KOPT-K1 (cell line): Measurements from ENCODE around the gene ERO1B.
"Not testable (repeated sequence)": the region's sequence is repeated elsewhere in the genome, so short reads cannot be mapped to it uniquely, and the experiment has no call there.

ENCODE experiments used
- H3K27ac ChIP-seq: fragments of 200-600 bp; sonication (generic); 2 replicates; pipeline ENCODE4 v1.5.1; 2016; ENCODE audit warnings: antibody characterized with exemption, mild to moderate bottlenecking, low read depth, low read length; ENCODE audit not compliant: poor library complexity, severe bottlenecking
- H3K36me3 ChIP-seq: fragments of 200-600 bp; sonication (generic); 2 replicates; pipeline ENCODE4 v1.5.1; 2017; ENCODE audit warnings: antibody characterized with exemption, mild to moderate bottlenecking, low read length, moderate library complexity; ENCODE audit not compliant: insufficient read depth
- H3K9me3 ChIP-seq: fragments of 200-600 bp; sonication (generic); 2 replicates; pipeline ENCODE4 v1.5.1; 2017; ENCODE audit warnings: antibody characterized with exemption, low read length, mild to moderate bottlenecking; ENCODE audit not compliant: insufficient read depth, poor library complexity, severe bottlenecking

Gene ERO1B, protein sequence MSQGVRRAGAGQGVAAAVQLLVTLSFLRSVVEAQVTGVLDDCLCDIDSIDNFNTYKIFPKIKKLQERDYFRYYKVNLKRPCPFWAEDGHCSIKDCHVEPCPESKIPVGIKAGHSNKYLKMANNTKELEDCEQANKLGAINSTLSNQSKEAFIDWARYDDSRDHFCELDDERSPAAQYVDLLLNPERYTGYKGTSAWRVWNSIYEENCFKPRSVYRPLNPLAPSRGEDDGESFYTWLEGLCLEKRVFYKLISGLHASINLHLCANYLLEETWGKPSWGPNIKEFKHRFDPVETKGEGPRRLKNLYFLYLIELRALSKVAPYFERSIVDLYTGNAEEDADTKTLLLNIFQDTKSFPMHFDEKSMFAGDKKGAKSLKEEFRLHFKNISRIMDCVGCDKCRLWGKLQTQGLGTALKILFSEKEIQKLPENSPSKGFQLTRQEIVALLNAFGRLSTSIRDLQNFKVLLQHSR

DNA sequence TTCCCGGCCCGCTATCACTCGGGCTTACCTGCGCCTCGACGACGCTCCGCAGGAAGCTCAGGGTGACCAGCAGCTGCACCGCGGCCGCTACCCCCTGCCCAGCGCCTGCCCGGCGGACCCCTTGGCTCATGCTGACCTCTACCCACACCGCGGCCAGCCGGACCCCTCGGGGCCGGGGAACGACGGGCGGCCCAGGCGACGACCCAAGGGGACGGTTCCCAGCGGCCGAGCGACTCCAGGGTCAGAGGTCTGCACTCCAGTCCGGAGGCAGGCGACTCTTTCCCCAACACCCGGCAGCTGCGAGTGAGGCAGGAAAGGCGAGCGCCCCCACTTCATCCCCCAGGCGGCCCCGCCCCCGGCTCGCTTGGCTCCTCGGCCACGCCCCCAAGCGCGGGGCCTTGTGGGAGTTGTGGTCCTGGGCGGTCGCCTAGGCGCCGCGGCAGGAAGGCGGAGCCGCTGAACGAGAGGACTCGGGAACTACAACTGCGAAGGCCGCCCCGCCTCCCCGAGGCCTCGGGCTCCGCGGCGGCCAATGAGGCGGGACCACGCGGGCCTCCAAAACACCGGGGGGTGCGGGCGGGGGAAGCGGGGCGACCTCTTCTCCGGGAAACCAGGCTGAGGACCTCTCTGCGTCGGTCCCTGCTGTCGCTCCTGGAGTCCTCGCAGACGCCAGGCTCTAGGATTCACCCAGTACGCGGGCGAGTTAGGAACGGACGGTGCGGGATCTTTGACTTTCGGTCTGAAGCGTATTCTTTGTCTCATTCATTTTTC lies at the start of gene ERO1B:
Gene ERO1B (minus strand): TSS at position 305 of the 771 bp plus-strand sequence. CDS start 175 bp downstream, at position 130.
- Histone ChIP-seq H3K9me3 (no peaks in the 10 kb centered on the region), H3K27ac (peak within 1 kb of the TSS; percentile 45), H3K36me3 (no peaks in the 10 kb centered on the region)

DNA sequence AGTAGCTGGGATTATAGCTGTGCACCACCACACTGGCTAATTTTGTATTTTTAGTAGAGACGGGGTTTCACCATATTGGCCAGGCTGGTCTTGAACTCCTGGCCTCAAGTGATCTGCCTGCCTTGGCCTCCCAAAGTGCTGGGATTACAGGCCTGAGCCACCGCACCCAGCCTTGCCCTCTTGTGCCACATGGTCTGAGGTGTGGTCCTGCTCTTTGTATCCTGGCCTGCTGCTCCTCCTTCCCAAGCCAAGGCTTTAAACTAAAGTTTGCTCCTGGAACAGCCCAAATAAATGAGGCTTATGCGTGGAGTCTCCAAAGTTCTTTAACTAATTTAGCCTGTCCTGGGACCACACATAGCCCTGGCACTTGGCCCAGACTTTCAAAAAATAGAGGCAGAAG lies 49.7 kb upstream of the ERO1B start:
- not testable (repeated sequence) for H3K9me3 ChIP-seq, H3K36me3 ChIP-seq, H3K27ac ChIP-seq

DNA sequence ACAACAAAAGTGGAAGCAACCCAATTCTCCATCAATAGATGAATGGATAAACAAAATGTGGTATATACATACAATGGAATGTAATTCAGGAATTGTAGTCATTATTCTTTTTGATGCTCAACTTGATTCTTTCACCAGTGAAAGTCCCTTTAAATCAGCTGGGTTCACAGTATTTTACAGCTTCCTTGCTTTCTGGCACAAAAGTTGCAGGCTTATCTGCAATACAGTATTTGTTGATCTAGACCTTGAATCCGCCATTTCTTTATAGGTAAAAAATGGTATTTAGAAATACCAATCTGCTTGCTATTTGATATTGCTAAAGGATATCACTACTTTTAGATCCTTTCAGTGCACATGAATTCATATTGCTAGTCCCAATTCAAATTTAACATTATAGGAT lies 44.7 kb upstream of the ERO1B start:
- Histone ChIP-seq H3K9me3 (peaks cover 14% of the 10 kb centered on the region), H3K27ac (no peak overlapping the region)

DNA sequence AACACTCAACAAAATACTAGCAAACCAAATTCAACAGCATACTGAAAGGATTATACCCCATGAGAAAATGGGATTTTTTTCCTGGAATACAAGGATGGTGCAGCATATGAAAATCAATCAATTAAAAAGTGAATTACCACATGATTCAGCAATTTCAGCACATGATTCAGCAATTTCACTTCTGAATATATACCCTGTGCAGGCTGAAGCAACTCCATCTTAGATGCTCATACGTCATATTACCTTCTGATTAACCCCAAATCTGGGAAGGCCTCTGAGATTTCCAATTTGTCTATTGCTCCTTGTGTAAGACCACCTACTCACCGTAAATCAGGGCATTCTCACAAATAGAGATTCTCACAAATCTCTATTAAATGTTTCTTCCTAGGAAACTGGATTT lies 43.8 kb upstream of the ERO1B start:
- no peaks in the 10 kb centered on the region for H3K36me3 ChIP-seq
- no peak overlapping the region for H3K27ac ChIP-seq
- H3K9me3 ChIP-seq = peaks cover 18% of the 10 kb centered on the region

More for the DNA sequence above, 44.7 kb upstream of the ERO1B start:
- H3K36me3 ChIP-seq = no peaks in the 10 kb centered on the region

DNA sequence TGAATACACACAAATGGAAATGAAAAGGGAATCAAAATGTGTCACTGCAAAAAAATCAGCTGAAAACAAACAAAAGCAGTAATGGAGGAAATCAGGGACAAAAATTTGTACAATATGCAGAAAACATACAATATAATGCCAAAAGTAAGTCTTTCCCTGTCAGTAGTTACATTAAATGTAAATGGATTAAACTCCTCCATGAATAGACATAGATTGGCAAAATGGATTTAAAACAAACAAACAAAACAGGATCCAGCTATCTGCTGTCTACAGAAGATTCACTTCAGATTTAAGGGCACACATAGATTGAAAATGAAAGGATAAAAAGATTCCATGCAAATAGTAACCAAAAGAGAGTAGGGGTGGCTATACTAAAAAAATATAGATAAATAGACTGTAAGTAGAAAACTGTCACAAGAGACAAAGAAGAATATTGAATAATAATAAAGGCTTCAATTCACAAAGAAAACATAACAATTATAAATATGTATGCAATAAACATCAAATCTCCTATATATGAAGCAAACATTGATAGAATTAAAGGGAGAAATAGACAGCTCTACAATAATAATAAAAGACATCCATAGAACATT lies 42.2 kb upstream of the ERO1B start:
- H3K9me3 ChIP-seq = peaks cover 18% of the 10 kb centered on the region
- no peaks in the 10 kb centered on the region for H3K36me3 ChIP-seq
- no peak overlapping the region for H3K27ac ChIP-seq

DNA sequence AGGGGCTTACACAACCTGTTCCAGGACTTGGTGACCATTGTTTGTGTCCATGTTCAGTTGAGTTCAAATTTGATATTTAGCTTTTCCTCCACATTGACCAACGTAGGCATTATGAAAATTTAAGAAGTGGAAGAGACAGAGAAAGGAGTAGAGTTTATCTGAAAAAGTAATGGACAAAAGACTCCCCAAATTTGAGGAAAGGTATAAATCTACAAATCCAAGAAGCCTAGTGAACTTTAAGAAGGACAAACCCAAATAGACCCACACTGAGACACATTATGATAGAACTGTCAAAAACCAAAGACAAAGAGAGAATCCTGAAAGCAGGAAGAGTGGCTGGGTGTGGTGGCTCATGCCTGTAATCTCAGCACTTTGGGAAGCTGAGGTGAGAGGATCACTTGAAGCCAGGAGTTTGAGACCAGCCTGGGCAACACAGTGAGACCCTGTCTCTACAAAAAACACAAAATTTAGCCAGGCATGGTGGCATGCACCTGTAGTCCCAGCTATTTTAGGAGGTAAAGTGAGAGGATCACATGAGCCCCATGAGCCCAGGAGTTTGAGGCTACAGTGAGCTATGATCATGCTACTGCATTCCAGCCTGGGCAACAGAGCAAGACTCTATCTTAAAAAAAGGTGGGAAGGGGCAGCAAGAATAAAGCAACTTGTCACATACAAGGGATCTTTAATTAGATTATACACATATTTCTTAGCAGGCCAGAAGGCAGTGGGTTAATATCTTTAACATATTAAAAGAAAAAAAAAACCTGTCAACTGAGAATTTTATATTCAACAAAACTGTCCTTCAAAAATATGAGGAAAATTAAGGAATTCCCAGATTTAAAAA lies 41.0 kb upstream of the ERO1B start:
- H3K27ac ChIP-seq = no peak overlapping the region
- H3K9me3 ChIP-seq = peaks cover 18% of the 10 kb centered on the region
- no peaks in the 10 kb centered on the region for H3K36me3 ChIP-seq

DNA sequence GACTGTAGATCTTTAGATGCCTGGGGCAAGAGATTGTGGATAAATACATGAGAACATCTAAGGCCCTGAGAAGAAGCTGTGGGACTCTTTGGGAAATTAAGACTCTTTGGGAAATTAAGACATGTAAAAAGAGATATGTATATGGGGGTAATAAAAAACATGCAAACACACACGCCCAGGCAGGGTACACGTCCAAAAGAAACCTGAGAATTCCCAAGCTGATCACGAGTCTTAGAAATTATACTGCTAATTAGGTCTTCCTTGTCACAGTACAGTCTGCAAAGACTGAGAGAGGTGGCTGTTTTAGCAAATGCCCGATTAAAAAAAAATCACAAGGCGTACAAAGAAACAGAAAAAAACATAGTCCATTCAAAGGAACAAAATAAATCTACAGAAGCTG lies 39.3 kb upstream of the ERO1B start:
- peaks cover 18% of the 10 kb centered on the region for H3K9me3 ChIP-seq
- H3K27ac ChIP-seq = no peak overlapping the region
- H3K36me3 ChIP-seq = no peaks in the 10 kb centered on the region

DNA sequence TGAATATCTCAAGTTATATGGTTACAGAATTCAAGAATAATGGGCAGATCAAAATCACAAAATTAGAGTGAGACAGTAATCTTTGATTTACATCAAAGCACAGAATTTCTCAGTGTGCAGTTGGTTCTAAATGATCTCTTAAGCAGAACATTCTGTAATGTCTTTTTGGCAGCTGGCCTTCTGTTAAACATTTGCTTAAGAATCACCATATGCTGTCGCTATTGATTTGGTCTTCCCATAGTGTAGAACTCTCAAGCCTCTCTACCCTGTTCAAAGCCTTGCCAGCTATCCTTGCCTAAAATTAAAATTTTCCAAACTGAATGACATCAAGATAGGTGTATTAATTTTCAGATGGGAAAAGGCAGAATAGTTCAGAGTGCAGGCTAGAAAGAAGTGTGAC lies 38.9 kb upstream of the ERO1B start:
- Histone ChIP-seq H3K27ac (no peak overlapping the region), H3K36me3 (no peaks in the 10 kb centered on the region), H3K9me3 (peaks cover 18% of the 10 kb centered on the region)

DNA sequence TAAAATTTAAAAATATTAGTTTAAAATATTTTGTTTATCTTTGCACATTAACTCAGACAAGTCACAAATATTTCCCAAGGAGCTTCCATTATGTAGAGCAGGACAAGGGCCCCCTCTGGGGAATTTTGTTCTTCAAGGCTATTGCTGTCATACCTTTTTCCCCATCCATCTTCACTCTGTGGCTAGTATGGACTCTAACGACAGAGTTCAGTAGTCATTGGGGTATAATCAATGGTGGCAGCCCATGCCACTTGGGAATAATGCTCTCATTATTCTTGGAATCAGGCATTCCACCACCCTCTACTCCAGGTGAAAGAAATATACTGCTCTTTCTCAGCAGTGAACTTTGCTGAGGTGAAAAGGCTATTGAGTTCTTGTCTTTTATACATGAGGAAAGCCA lies 38.5 kb upstream of the ERO1B start:
- H3K9me3 ChIP-seq = peaks cover 18% of the 10 kb centered on the region
- no peaks in the 10 kb centered on the region for H3K36me3 ChIP-seq
- no peak overlapping the region for H3K27ac ChIP-seq

DNA sequence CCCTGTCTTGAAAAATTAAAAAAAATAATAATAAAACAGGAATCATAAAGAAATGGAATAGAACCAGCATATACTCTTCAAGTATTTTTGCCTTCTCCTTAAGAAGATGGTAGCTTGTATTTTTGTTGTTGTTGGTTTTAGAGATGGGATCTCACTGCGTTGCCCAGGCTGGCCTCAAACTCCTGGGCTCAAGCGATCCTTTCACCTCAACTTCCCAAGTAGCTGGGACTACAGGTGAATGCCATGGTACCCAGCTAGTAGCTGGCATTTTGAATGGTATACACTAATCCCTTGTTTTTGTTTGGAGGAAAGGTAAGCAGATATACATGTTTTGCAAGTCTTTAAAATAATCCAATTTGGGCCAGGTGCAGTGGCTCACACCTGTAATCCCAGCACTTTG lies 34.7 kb upstream of the ERO1B start:
- H3K9me3 ChIP-seq = peaks cover 4% of the 10 kb centered on the region
- no peaks in the 10 kb centered on the region for H3K36me3 ChIP-seq
- H3K27ac ChIP-seq = no peak overlapping the region

DNA sequence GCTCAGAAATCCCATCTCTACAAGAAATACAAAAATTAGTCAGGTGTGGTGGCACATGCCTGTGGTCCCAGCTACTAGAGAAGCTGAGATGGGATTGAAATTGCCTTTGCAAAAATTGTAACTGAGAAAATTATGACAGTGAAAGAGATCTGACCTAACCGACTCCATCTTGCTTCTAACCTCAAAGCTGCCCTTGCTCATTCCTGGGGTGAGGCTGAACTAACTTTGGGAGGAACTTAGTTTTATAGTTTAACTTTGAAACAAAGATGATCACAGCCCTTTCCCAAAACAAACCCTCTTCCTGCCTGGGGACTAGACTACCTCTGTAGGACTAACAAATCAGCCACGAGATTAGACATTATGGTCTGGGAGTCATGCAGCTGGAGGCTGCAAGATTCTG lies 33.8 kb upstream of the ERO1B start:
- H3K36me3 ChIP-seq = no peaks in the 10 kb centered on the region
- no peaks in the 10 kb centered on the region for H3K9me3 ChIP-seq
- H3K27ac ChIP-seq = no peak overlapping the region

DNA sequence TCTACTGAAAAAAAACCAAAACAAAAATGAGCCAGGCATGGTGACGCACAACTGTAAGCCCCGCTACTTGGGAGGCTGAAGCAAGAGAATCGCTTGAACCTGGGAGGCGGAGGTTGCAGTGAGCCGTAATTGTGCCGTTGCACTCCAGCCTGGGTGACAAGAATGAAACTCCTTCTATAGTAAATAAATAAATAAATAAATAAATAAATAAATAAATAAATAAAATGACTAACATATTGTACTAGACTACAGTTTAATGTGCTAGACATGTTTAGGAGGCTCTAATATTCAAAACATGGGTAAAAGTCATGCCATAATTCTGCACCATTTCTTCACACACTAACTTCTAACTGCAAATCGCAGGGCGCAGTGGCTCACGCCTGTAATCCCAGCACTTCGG lies 33.3 kb upstream of the ERO1B start:
- Histone ChIP-seq H3K27ac (no peak overlapping the region), H3K9me3 (no peaks in the 10 kb centered on the region), H3K36me3 (no peaks in the 10 kb centered on the region)

DNA sequence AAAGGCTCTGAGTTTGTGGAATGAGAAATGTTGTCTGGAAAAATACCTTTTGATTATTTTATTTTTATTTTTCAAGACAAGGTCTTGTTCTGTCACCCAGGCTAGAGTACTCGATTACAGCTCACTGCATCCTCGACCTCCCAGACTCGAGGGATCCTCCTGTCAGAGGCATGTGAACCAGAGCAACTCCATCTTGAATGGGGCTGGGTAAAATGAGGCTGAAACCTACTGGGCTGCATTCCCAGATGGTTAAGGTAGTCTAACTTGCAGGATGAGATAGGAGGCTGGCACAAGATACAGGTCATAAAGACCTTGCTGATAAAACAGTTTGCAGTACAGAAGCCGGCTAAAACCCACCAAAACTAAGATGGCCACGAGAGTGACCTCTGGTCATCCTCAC lies 32.3 kb upstream of the ERO1B start:
- not testable (repeated sequence) for H3K27ac ChIP-seq, H3K36me3 ChIP-seq, H3K9me3 ChIP-seq

DNA sequence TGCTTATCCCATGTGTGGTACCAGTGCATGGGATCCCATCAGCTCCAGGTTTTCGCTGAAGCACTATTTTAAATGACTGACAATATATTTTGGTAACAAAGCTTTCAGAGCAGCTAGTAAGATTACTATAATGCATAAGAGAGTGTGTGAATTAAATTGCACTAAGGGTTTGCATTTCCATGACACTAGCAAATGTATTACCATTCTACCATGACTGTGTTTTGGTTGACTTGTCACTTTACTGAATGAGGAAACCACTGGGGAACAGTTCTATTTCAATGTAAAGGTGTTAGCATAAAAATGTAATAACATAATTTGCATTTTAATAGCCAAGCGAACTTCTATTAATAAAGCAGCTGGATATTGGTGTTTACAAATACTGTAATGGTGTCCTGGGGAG lies 31.7 kb upstream of the ERO1B start:
- Histone ChIP-seq H3K27ac (no peak overlapping the region), H3K9me3 (no peaks in the 10 kb centered on the region), H3K36me3 (no peaks in the 10 kb centered on the region)

DNA sequence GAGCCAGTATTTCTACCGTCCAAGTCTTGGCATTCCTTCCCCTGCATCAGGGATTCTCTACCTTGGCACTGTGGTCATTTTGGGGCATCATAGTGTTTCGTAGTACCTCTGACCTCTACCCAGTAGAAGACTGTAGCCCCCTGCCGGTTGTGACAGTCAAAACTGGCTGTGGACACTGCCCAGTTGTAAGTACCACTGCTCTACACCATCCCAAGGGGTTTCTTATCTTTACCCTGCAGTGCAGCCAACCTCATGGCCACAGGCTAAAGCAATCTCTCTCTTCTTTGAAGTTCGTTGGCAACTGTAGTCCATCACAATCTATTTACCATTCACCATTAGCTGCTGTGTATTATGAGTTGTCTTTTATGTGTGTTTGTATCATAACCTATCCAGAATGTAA lies 29.3 kb upstream of the ERO1B start:
- Histone ChIP-seq H3K36me3 (no peaks in the 10 kb centered on the region), H3K9me3 (no peaks in the 10 kb centered on the region), H3K27ac (no peak overlapping the region)
